ENCODE data around the gene LAMTOR5. TPM values are rescaled to one million over a fixed set of nuclear protein-coding genes. Genes with fewer than 3 reads are reported as not detected.

LAMTOR5 gene
- total RNA-seq = 266 TPM
- long read RNA-seq, transcript LAMTOR5-206 (4 exons, 634 nt) = major isoform, 77 of 80 reads
- long read RNA-seq, partial matches to known transcripts = 2 of 80 reads
- long read RNA-seq, other reads (novel, unspliced or antisense) = 0 of 80 reads

- Histone ChIP-seq H3K36me3 (peaks cover 33% of the 10 kb centered on the region), H3K27me3 (ENCODE audit: low read depth) (no peaks in the 10 kb centered on the region), H3K4me1 (peaks cover 43% of the 10 kb centered on the region), H3K27ac (replicated peaks) (peak within 1 kb of the TSS; percentile 98), H3K4me3 (peak within 1 kb of the TSS; percentile 98), H3K9me3 (replicated peaks) (no peaks in the 10 kb centered on the region)
- TF ChIP-seq, protein P1, sequence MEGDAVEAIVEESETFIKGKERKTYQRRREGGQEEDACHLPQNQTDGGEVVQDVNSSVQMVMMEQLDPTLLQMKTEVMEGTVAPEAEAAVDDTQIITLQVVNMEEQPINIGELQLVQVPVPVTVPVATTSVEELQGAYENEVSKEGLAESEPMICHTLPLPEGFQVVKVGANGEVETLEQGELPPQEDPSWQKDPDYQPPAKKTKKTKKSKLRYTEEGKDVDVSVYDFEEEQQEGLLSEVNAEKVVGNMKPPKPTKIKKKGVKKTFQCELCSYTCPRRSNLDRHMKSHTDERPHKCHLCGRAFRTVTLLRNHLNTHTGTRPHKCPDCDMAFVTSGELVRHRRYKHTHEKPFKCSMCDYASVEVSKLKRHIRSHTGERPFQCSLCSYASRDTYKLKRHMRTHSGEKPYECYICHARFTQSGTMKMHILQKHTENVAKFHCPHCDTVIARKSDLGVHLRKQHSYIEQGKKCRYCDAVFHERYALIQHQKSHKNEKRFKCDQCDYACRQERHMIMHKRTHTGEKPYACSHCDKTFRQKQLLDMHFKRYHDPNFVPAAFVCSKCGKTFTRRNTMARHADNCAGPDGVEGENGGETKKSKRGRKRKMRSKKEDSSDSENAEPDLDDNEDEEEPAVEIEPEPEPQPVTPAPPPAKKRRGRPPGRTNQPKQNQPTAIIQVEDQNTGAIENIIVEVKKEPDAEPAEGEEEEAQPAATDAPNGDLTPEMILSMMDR (IDR thresholded peaks at IDR 0.05; ENCODE audit: borderline replicate concordance) = no peak
- intact Hi-C loops (cut with micrococcal nuclease) = no loop called here
- peak; percentile 95 for DNase-seq
These were observed at the start of gene LAMTOR5 for GRCh38 chr1:110407260-110408210. Gene LAMTOR5, minus strand, starts transcription at chr1:110407694. Its CDS starts 74 bp downstream, at chr1:110407620.

DNA sequence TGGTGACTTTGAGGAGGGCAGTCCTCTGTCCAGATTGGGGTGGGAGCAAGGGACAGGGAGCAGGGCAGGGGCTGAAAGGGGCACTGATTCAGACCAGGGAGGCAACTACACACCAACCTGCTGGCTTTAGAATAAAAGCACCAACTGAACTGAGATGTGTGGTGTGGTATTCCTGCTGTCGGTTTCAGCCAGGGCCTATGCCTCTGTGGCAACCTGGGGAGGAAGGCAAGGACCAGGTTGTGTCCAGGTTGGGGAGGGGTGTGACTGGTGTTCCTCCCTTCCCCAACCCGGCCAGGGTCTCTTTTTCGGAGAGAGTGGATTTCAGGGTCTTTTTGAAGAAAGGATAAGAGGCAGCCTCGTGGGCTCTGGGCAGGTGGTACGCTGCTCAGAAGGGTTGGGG, 49.7 kb upstream of the LAMTOR5 start:
- no peak for DNase-seq
- Histone ChIP-seq H3K9me3 (replicated peaks) (no peaks in the 10 kb centered on the region), H3K36me3 (no peaks in the 10 kb centered on the region), H3K27ac (replicated peaks) (no peak overlapping the region), H3K27me3 (ENCODE audit: low read depth) (peaks cover 24% of the 10 kb centered on the region), H3K4me3 (no peak overlapping the region), H3K4me1 (no peaks in the 10 kb centered on the region)
- TF ChIP-seq, protein P1 (IDR thresholded peaks at IDR 0.05; ENCODE audit: borderline replicate concordance) = no peak
- intact Hi-C loops (cut with micrococcal nuclease) = no loop called here

DNA sequence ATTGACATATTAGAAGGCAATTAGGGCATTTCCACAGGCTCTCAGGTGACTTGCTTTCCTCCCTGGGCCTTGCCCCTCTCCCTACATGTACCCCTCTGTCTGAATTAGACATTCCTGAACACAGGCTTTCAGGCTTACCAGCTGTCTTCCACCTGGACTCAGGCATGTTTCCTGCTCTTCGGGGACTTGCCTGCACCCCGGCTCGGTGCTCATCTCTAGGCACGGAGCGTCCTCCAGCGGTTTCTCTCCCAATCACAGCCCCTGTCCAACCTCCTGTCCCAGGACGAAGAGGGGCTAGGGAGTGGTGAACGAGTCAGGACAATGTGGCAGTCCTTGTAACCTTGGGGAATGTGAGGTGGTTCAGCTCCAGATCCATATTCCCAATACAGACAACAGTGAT, 47.7 kb upstream of the LAMTOR5 start:
- Histone ChIP-seq H3K27me3 (ENCODE audit: low read depth) (peaks cover 44% of the 10 kb centered on the region), H3K4me1 (no peaks in the 10 kb centered on the region), H3K27ac (replicated peaks) (no peak overlapping the region), H3K9me3 (replicated peaks) (no peaks in the 10 kb centered on the region), H3K4me3 (no peak overlapping the region), H3K36me3 (no peaks in the 10 kb centered on the region)
- TF ChIP-seq, protein P1 (IDR thresholded peaks at IDR 0.05; ENCODE audit: borderline replicate concordance) = no peak
- no peak for DNase-seq
- intact Hi-C loops (cut with micrococcal nuclease) = no loop called here

DNA sequence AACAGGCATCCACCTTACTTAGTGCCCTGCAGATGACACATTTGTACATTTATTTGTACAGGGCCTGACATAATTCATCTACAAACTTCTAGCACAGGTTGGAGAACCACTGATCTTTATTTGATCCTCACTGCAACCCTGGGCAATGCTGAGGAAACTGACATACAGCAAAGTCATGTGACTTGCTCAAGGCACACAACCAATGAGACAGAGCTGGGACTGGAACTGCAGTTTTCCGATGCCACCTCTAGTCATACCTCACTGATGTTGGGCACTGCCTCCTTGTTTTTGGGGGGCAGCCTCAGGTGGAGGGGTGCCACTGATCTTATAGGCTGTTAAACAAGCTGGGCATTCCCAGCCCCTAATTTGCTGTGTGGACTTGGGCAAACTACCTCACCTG, 46.8 kb upstream of the LAMTOR5 start:
- no peak overlapping the region for H3K27ac ChIP-seq (replicated peaks)
- H3K36me3 ChIP-seq = no peaks in the 10 kb centered on the region
- H3K9me3 ChIP-seq (replicated peaks) = no peaks in the 10 kb centered on the region
- no peak overlapping the region for H3K4me3 ChIP-seq
- peaks cover 52% of the 10 kb centered on the region for H3K27me3 ChIP-seq (ENCODE audit: low read depth)
- DNase-seq = no peak
- TF ChIP-seq, protein P1 (IDR thresholded peaks at IDR 0.05; ENCODE audit: borderline replicate concordance) = no peak
- intact Hi-C loops (cut with micrococcal nuclease) = no loop called here
- no peaks in the 10 kb centered on the region for H3K4me1 ChIP-seq

DNA sequence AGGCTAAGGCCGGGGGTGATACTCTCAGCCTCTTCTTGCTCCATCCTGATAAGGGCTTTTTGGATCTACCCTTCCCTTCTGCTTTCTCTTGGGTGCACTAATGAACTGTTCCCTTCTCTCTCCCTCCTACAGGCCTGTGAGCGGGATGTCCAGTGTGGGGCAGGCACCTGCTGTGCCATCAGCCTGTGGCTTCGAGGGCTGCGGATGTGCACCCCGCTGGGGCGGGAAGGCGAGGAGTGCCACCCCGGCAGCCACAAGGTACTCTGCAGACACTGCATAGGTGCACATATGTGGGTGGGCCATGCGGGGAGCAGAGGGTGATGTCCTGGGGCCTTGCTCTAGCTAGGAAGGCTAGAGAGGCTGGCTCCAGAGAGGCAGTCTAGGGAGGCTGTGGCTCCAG, 46.3 kb upstream of the LAMTOR5 start:
- no peaks in the 10 kb centered on the region for H3K9me3 ChIP-seq (replicated peaks)
- no peaks in the 10 kb centered on the region for H3K4me1 ChIP-seq
- TF ChIP-seq, protein P1 (IDR thresholded peaks at IDR 0.05; ENCODE audit: borderline replicate concordance) = no peak
- peaks cover 57% of the 10 kb centered on the region for H3K27me3 ChIP-seq (ENCODE audit: low read depth)
- H3K27ac ChIP-seq (replicated peaks) = no peak overlapping the region
- H3K36me3 ChIP-seq = no peaks in the 10 kb centered on the region
- DNase-seq = no peak
- intact Hi-C loops (cut with micrococcal nuclease) = no loop called here
- no peak overlapping the region for H3K4me3 ChIP-seq

All from left ventricle myocardium inferior (tissue), 1 donor.